Peyer's patch (tissue), 4 donors: ENCODE measurements around the gene ZFR2. TPM values are rescaled to one million over a fixed set of nuclear protein-coding genes. Genes with fewer than 3 reads are reported as not detected.
"Not testable (repeated sequence)": the region's sequence is repeated elsewhere in the genome, so short reads cannot be mapped to it uniquely, and the experiment has no call there.

Source experiments
- DNase-seq, 3 donors: peaks; one replicate each; pipeline ENCODE4 v3.0.0-alpha.2; 2017 to 2019
- H3K27ac ChIP-seq, 4 donors: fragments of 200-600 bp; sonication (generic); one replicate each; pipeline ENCODE4 v1.5.1; 2016 to 2019
- H3K27me3 ChIP-seq, 2 donors: fragments of 200-600 bp; sonication (generic); one replicate each; pipeline ENCODE4 v1.5.1; 2019
- H3K36me3 ChIP-seq, 3 donors: fragments of 200-600 bp; sonication (generic); one replicate each; pipeline ENCODE4 v1.5.1; 2016 to 2019
- H3K4me1 ChIP-seq, 4 donors: fragments of 200-600 bp; sonication (generic); one replicate each; pipeline ENCODE4 v1.5.1; 2016 to 2019
- H3K4me3 ChIP-seq, 4 donors: fragments of 200-600 bp; sonication (generic); 1 replicate in 3 of 4; 2 replicates in 1 of 4; pipeline ENCODE4 v1.5.1; 2016 to 2019; ENCODE audit warnings: mild to moderate bottlenecking in 1 of 4
- H3K9me3 ChIP-seq, 4 donors: fragments of 200-600 bp; sonication (generic); one replicate each; pipeline ENCODE4 v1.5.1; 2016 to 2019; ENCODE audit warnings: mild to moderate bottlenecking in 1 of 4
- CTCF ChIP-seq, 6 experiments: fragments of 450-650 bp in 4 of 6; fragments of 200-600 bp in 2 of 6; sonication (generic) in 1 of 6; IDR thresholded peaks; one replicate each; pipeline ENCODE4 v1.5.1; 2017 to 2019; ENCODE audit warnings: antibody characterized with exemption in 6 of 6, mild to moderate bottlenecking in 3 of 6, moderate library complexity in 1 of 6
- POLR2A ChIP-seq, 2 donors: fragments of 450-650 bp; IDR thresholded peaks; one replicate each; pipeline ENCODE4 v1.5.1; 2017; ENCODE audit warnings: antibody characterized with exemption in 2 of 2, mild to moderate bottlenecking in 2 of 2, moderate library complexity in 2 of 2
- total RNA-seq, 4 donors: library from RNA; depleted of rRNA; stranded (reverse); fragments of >200 nt; gene quantifications; one replicate each; pipeline ENCODE4 v1.1.0, GENCODE V29; 2016

Gene ZFR2
- total RNA-seq, 4 donors from 2014 or later = not detected

GRCh38 chr19:3818466-3818865 lies 50.4 kb downstream of the ZFR2 start:
- no peak overlapping the region for H3K27ac ChIP-seq
- TF ChIP-seq CTCF (IDR thresholded peaks at IDR 0.05) (no peak), POLR2A (IDR thresholded peaks at IDR 0.05) (no peak)

GRCh38 chr19:3817761-3818160 lies 51.1 kb downstream of the ZFR2 start:
- Histone ChIP-seq H3K36me3 (no peaks in the 10 kb centered on the region), H3K27me3 (no peaks in the 10 kb centered on the region), H3K4me3 (no peak overlapping the region), H3K27ac (no peak overlapping the region), H3K4me1 (peaks cover 0 to 22% (median 0%) of the 10 kb centered on the region in 4 donors), H3K9me3 (no peaks in the 10 kb centered on the region)
- DNase-seq = no peak
- TF ChIP-seq POLR2A (IDR thresholded peaks at IDR 0.05) = no peak
- TF ChIP-seq CTCF (IDR thresholded peaks at IDR 0.05) = no peak

More at GRCh38 chr19:3818466-3818865, 50.4 kb downstream of the ZFR2 start:
- Histone ChIP-seq H3K27me3 (no peaks in the 10 kb centered on the region), H3K4me3 (no peak overlapping the region), H3K9me3 (no peaks in the 10 kb centered on the region), H3K4me1 (peaks cover 0 to 15% (median 0%) of the 10 kb centered on the region in 4 donors), H3K36me3 (no peaks in the 10 kb centered on the region)
- DNase-seq = no peak

- DNase-seq = no peak
- H3K4me3 ChIP-seq = no peak overlapping the region
- no peaks in the 10 kb centered on the region for H3K36me3 ChIP-seq
- peaks cover 0 to 19% (median 0%) of the 10 kb centered on the region in 4 donors for H3K4me1 ChIP-seq
- H3K27me3 ChIP-seq = no peaks in the 10 kb centered on the region
- H3K27ac ChIP-seq = no peak overlapping the region
- TF ChIP-seq POLR2A (IDR thresholded peaks at IDR 0.05) (no peak), CTCF (IDR thresholded peaks at IDR 0.05) (no peak)
- no peaks in the 10 kb centered on the region for H3K9me3 ChIP-seq
Measured at GRCh38 chr19:3816566-3817218, 52.1 kb downstream of the ZFR2 start.

GRCh38 chr19:3816148-3816547 lies 52.7 kb downstream of the ZFR2 start:
- H3K27ac ChIP-seq, H3K9me3 ChIP-seq, H3K36me3 ChIP-seq, DNase-seq, H3K27me3 ChIP-seq, H3K4me3 ChIP-seq: not testable (repeated sequence)
- peaks cover 0 to 24% (median 0%) of the 10 kb centered on the region in 4 donors for H3K4me1 ChIP-seq

GRCh38 chr19:3814648-3815047 lies 54.2 kb downstream of the ZFR2 start:
- Histone ChIP-seq H3K27me3 (no peaks in the 10 kb centered on the region), H3K27ac (no peak overlapping the region), H3K4me1 (peaks cover 0 to 34% (median 3%) of the 10 kb centered on the region in 4 donors), H3K4me3 (no peak overlapping the region), H3K36me3 (no peaks in the 10 kb centered on the region), H3K9me3 (no peaks in the 10 kb centered on the region)
- TF ChIP-seq CTCF (IDR thresholded peaks at IDR 0.05) (no peak), POLR2A (IDR thresholded peaks at IDR 0.05) (no peak)
- DNase-seq = no peak

GRCh38 chr19:3813473-3814392 lies 55.1 kb downstream of the ZFR2 start:
- H3K27ac ChIP-seq = peak overlapping the region in 3 of 4 donors; percentile 54 to 82 (median 64)

More at GRCh38 chr19:3813473-3814392, 55.1 kb downstream of the ZFR2 start:
- H3K9me3 ChIP-seq = no peaks in the 10 kb centered on the region
- H3K36me3 ChIP-seq = no peaks in the 10 kb centered on the region
- peaks cover 0 to 34% (median 3%) of the 10 kb centered on the region in 4 donors for H3K4me1 ChIP-seq
- H3K27me3 ChIP-seq = no peaks in the 10 kb centered on the region
- no peak for TF ChIP-seq CTCF (IDR thresholded peaks at IDR 0.05)
- no peak for TF ChIP-seq POLR2A (IDR thresholded peaks at IDR 0.05)
- H3K4me3 ChIP-seq = no peak overlapping the region
- no peak for DNase-seq
